Esophagus (tissue), 2 donors: ENCODE measurements around the gene SHISA9. TPM values are rescaled to one million over a fixed set of nuclear protein-coding genes. Genes with fewer than 3 reads are reported as not detected.

Source experiments
- H3K27ac ChIP-seq, 2 donors: one replicate each; pipeline ENCODE4 v1.5.1; 2013; ENCODE audit warnings: low read depth in 2 of 2, mild to moderate bottlenecking in 2 of 2, inconsistent platforms in 1 of 2, low read length in 1 of 2, moderate library complexity in 1 of 2
- H3K27me3 ChIP-seq, 2 donors: one replicate each; pipeline ENCODE4 v1.6.1; 2013; ENCODE audit warnings: low read length in 2 of 2, control low read depth in 1 of 2, mild to moderate bottlenecking in 1 of 2; ENCODE audit not compliant: insufficient read depth in 2 of 2, control insufficient read depth in 1 of 2
- H3K36me3 ChIP-seq, 2 donors: one replicate each; pipeline ENCODE4 v1.6.1; 2013; ENCODE audit warnings: low read length in 1 of 2; ENCODE audit not compliant: control insufficient read depth in 2 of 2, insufficient read depth in 2 of 2
- H3K4me1 ChIP-seq, 2 donors: one replicate each; pipeline ENCODE4 v1.6.1; 2013; ENCODE audit warnings: low read length in 1 of 2; ENCODE audit not compliant: control insufficient read depth in 2 of 2, insufficient read depth in 2 of 2
- H3K4me3 ChIP-seq, 2 donors: one replicate each; pipeline ENCODE4 v1.5.1; 2013; ENCODE audit warnings: low read length in 2 of 2, mild to moderate bottlenecking in 2 of 2, low read depth in 1 of 2, moderate library complexity in 1 of 2
- H3K9me3 ChIP-seq, 2 donors: one replicate each; pipeline ENCODE4 v1.6.1; 2013; ENCODE audit warnings: mild to moderate bottlenecking in 2 of 2, low read depth in 1 of 2, low read length in 1 of 2, moderate library complexity in 1 of 2; ENCODE audit not compliant: control insufficient read depth in 2 of 2, insufficient read depth in 1 of 2
- WGBS, 2 donors: extraction: QIAGEN DNeasy Blood & Tissue Kit; methylation state at CpG; one replicate each; pipeline ENCODE4 v1.1.7; 2013; 5-methylcytosine and 5-hydroxymethylcytosine counted together
- polyA plus RNA-seq, 2 donors: library from polyadenylated mRNA; stranded (reverse); fragments of 200-250 nt; gene quantifications; one replicate each; pipeline ENCODE4 v1.2.3, GENCODE V29; 2013
- donor health status: healthy with polysubstance abuse.
- donor health status: Bipolar disorder and iron deficiency.

Gene SHISA9
- polyA plus RNA-seq, 2 donors, result 0.04 to 0.07 TPM

GRCh38 chr16:12930881-12931280 lies 29.5 kb downstream of the SHISA9 start:
- Histone ChIP-seq H3K36me3 (no peaks in the 10 kb centered on the region), H3K9me3 (no peaks in the 10 kb centered on the region), H3K27ac (no peak overlapping the region), H3K27me3 (no peaks in the 10 kb centered on the region), H3K4me1 (no peaks in the 10 kb centered on the region), H3K4me3 (no peak overlapping the region)
- 83 to 87% methylated on average over 4 of the region's 4 CpGs for WGBS, 2 donors

DNA sequence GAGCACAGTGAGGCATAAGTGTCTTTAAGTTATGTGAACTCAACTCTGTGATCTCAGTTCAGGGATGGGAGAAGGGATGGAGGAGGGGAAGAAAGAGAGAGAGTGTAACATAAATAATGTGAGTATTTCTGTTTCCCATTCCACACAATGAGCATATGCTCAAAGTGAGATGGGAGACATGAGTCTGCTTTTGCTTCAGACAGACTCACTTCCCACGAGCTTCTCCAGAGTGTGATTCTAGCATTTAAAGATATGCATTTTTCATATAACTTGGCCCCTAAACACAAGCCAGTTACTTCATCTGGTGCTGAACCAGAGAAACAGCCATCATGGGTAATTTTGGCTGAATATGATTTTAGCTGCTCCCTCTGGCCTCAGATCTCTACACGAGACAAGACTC lies 35.0 kb downstream of the SHISA9 start:
- Histone ChIP-seq H3K27me3 (no peaks in the 10 kb centered on the region), H3K9me3 (no peaks in the 10 kb centered on the region)
- 62 to 64% methylated on average over 2 of the region's 2 CpGs for WGBS, 2 donors

DNA sequence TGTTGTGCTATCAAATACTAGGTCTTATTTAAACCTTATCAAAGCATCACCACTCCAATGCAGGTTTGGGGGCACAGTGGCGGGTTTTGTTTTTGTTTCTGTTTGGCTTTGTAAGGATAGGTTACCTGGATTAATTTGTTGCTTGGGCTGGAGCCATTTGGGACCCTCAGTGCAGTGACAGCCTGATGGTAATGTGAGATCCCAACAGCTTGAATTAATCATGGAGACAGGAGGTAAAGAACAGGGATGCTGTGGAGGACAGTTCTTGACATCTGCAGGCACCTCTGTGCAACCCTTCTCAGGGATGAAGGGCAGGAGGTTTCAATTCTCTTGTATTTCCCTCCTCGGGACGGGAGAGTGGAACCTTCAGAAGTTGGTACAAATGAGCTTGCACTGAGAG lies 40.5 kb downstream of the SHISA9 start:
- H3K36me3 ChIP-seq, result no peaks in the 10 kb centered on the region
- H3K4me3 ChIP-seq, result no peak overlapping the region
- H3K27ac ChIP-seq, result no peak overlapping the region
- 73 to 76% methylated on average over 3 of the region's 3 CpGs for WGBS, 2 donors
- no peaks in the 10 kb centered on the region for H3K27me3 ChIP-seq
- H3K4me1 ChIP-seq, result no peaks in the 10 kb centered on the region
- H3K9me3 ChIP-seq, result peaks cover 0 to 4% of the 10 kb centered on the region in 2 donors

More for the DNA sequence above, 35.0 kb downstream of the SHISA9 start:
- H3K4me3 ChIP-seq, result no peak overlapping the region
- H3K27ac ChIP-seq, result no peak overlapping the region
- H3K4me1 ChIP-seq, result no peaks in the 10 kb centered on the region
- no peaks in the 10 kb centered on the region for H3K36me3 ChIP-seq

DNA sequence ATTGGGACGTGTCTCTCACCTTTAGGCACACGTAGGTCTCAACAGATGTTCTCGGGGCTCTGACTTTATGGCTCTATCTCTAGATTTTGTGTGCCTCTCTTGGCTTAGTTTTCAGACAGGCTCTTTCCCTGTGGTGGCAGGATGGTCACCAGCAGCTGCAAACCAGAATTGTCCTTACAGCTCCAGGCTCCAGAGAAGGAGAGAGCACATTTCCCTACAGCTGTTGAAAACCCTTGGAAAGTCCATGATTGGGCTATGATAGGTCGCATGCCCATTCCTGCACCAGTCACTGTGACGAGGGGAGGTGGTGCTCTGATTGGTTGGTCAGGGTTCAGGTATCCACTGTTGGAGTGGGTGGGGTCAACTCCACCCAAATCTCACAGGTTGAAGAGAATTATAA lies 41.5 kb downstream of the SHISA9 start:
- peaks cover 0 to 4% of the 10 kb centered on the region in 2 donors for H3K9me3 ChIP-seq
- H3K4me3 ChIP-seq, result no peak overlapping the region
- no peaks in the 10 kb centered on the region for H3K27me3 ChIP-seq
- H3K36me3 ChIP-seq, result no peaks in the 10 kb centered on the region
- 54 to 68% methylated on average over 5 of the region's 5 CpGs for WGBS, 2 donors
- H3K27ac ChIP-seq, result no peak overlapping the region
- no peaks in the 10 kb centered on the region for H3K4me1 ChIP-seq

DNA sequence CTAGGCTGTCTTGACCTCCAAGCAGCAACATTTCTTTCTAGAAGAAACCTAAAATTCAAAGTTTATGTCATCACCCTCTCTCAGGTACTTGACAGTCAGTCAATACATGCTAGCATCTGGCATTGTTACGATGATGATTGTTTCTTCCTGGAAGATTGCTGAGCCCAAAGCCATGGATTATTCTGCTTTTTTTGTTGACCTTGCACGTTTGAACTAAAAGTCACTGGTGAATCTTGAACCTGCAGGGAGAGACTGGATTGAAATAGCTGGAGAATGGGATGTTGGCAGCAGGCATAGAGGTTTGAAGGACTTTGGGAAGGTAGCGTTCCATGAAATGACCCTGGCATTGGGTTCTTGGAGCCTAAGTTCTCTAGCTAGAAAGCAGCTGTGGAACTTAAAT lies 42.9 kb downstream of the SHISA9 start:
- WGBS, 2 donors, result 69 to 71% methylated on average over 3 of the region's 3 CpGs

DNA sequence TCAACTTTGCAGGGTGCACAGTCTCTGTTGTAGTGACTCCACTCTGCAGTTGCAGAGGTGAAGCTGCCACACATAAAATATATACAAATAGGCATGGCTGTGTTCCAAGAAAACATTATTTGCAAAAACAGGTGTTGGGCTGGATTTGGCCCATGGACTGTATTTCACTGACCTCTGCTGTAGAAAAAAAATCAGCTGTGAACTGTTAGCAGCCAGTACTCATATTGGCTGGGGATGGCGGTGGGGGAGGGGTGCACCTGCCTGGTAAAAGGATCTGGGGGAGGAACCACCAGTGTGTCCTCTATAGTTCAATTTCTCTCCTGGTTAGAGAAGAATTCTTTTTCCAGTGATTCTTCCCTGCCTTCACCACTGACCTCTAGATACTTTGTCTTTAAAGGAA lies 50.0 kb downstream of the SHISA9 start:
- H3K4me1 ChIP-seq, result peaks cover 0 to 4% of the 10 kb centered on the region in 2 donors
- no peaks in the 10 kb centered on the region for H3K27me3 ChIP-seq
- H3K36me3 ChIP-seq, result no peaks in the 10 kb centered on the region
- peaks cover 0 to 3% of the 10 kb centered on the region in 2 donors for H3K9me3 ChIP-seq
- no peak overlapping the region for H3K27ac ChIP-seq
- 67 to 89% methylated on average over 1 of the region's 1 CpG for WGBS, 2 donors
- H3K4me3 ChIP-seq, result no peak overlapping the region

More for the DNA sequence above, 42.9 kb downstream of the SHISA9 start:
- no peaks in the 10 kb centered on the region for H3K27me3 ChIP-seq
- H3K4me1 ChIP-seq, result no peaks in the 10 kb centered on the region
- no peak overlapping the region for H3K4me3 ChIP-seq
- no peaks in the 10 kb centered on the region for H3K36me3 ChIP-seq
- H3K27ac ChIP-seq, result no peak overlapping the region
- H3K9me3 ChIP-seq, result peaks cover 0 to 4% of the 10 kb centered on the region in 2 donors

GRCh38 chr16:12951976-12952375 lies 50.6 kb downstream of the SHISA9 start:
- peaks cover 0 to 4% of the 10 kb centered on the region in 2 donors for H3K4me1 ChIP-seq
- no peaks in the 10 kb centered on the region for H3K36me3 ChIP-seq
- H3K4me3 ChIP-seq, result no peak overlapping the region
- 87 to 88% methylated on average over 4 of the region's 4 CpGs for WGBS, 2 donors
- no peak overlapping the region for H3K27ac ChIP-seq
- no peaks in the 10 kb centered on the region for H3K9me3 ChIP-seq
- H3K27me3 ChIP-seq, result no peaks in the 10 kb centered on the region

DNA sequence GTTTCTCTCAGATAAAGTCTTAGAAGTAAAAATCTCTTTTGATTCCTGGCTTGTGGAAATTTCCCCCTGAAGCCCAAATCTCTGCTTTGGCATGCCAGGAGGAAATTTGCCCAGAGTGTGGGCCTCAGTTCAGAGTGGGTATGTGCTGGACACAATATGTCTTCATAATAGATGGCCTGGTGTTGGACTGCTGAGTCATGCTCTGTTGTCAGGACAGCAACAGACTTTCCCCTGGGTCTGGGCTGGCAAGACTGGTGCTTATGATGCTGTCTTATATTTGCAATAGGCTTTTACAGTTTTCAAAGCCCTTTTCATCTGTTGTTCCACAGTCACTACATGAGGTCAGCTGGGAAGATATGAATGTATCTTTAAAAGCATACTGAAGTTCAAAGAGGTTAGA lies 57.0 kb downstream of the SHISA9 start:
- no peak overlapping the region for H3K27ac ChIP-seq

DNA sequence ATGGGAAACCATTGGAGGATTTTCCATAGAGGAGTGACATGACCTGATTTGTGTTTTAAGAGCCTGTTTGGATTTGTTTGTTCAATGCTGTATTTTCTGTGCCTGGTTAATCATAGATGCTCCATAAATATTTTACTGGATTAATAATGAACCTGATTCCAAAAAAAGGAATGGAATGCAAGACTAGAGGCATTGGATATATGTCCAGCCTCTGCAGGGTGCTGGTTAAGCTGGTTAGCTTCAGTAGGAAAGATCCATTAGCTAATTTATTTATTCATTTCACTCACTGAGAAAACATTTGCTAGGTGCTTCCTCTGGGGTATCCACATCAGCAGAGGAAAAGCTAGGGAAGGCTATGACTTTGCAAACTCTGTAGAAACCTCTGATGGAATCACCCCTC lies 57.7 kb downstream of the SHISA9 start:
- no peak overlapping the region for H3K4me3 ChIP-seq
- H3K36me3 ChIP-seq, result no peaks in the 10 kb centered on the region
- H3K27ac ChIP-seq, result no peak overlapping the region
- H3K9me3 ChIP-seq, result peaks cover 0 to 6% of the 10 kb centered on the region in 2 donors
- H3K27me3 ChIP-seq, result no peaks in the 10 kb centered on the region
- H3K4me1 ChIP-seq, result no peaks in the 10 kb centered on the region

More for the DNA sequence above, 57.0 kb downstream of the SHISA9 start:
- Histone ChIP-seq H3K36me3 (no peaks in the 10 kb centered on the region), H3K9me3 (peaks cover 0 to 6% of the 10 kb centered on the region in 2 donors), H3K4me1 (peaks cover 0 to 4% of the 10 kb centered on the region in 2 donors), H3K27me3 (no peaks in the 10 kb centered on the region), H3K4me3 (no peak overlapping the region)

GRCh38 chr16:12961626-12962025 lies 60.2 kb downstream of the SHISA9 start:
- Histone ChIP-seq H3K36me3 (no peaks in the 10 kb centered on the region), H3K9me3 (peaks cover 0 to 6% of the 10 kb centered on the region in 2 donors), H3K27me3 (no peaks in the 10 kb centered on the region), H3K27ac (no peak overlapping the region), H3K4me1 (no peaks in the 10 kb centered on the region), H3K4me3 (no peak overlapping the region)
- 66 to 84% methylated on average over 6 of the region's 6 CpGs for WGBS, 2 donors
